Right renal cortex interstitium (tissue), 3 donors: ENCODE data around the gene KDM6A. TPM values are rescaled to one million over a fixed set of nuclear protein-coding genes. Genes with fewer than 3 reads are reported as not detected.
"Not testable (repeated sequence)": the region's sequence is repeated elsewhere in the genome, so short reads cannot be mapped to it uniquely, and the experiment has no call there.

Source experiments
- DNase-seq, 3 donors: peaks; one replicate each; pipeline ENCODE4 v3.0.0-alpha.2; 2013; ENCODE audit warnings: low read depth in 3 of 3, low spot score in 2 of 3
- polyA plus RNA-seq, 3 donors: library from polyadenylated mRNA; unstranded; fragments of 120-200 nt; gene quantifications; one replicate each; pipeline ENCODE4 v1.2.1, GENCODE V29; 2013; ENCODE audit not compliant: insufficient read length in 3 of 3

Gene KDM6A
- polyA plus RNA-seq, 3 donors: 28.2 to 30.6 (median 30.5) TPM

GRCh38 chrX:44954562-44954961, 81.6 kb downstream of the KDM6A start:
- no peak for DNase-seq

- DNase-seq: no peak
Measured at GRCh38 chrX:44957848-44958247, 84.9 kb downstream of the KDM6A start.

GRCh38 chrX:44958480-44958879, 85.5 kb downstream of the KDM6A start:
- no peak for DNase-seq

GRCh38 chrX:44961817-44962607, 89.0 kb downstream of the KDM6A start:
- DNase-seq: no peak

GRCh38 chrX:44962944-44963343, 90.0 kb downstream of the KDM6A start:
- no peak for DNase-seq

- DNase-seq: no peak
Measured at GRCh38 chrX:44967221-44967620, 94.2 kb downstream of the KDM6A start.

- DNase-seq: no peak
Measured at GRCh38 chrX:44970709-44971108, 97.7 kb downstream of the KDM6A start.

- DNase-seq: no peak
Measured at GRCh38 chrX:44971674-44972073, 98.7 kb downstream of the KDM6A start.

GRCh38 chrX:44972132-44972531, 99.1 kb downstream of the KDM6A start:
- DNase-seq: no peak

GRCh38 chrX:44973420-44973932, 100.5 kb downstream of the KDM6A start:
- no peak for DNase-seq

GRCh38 chrX:44974451-44974850, 101.5 kb downstream of the KDM6A start:
- no peak for DNase-seq

- DNase-seq: no peak
Measured at GRCh38 chrX:44975666-44976263, 102.8 kb downstream of the KDM6A start.

- no peak for DNase-seq
Measured at GRCh38 chrX:44978976-44979375, 106.0 kb downstream of the KDM6A start.

- no peak for DNase-seq
Measured at GRCh38 chrX:44980403-44980802, 107.4 kb downstream of the KDM6A start.

GRCh38 chrX:44980883-44981282, 107.9 kb downstream of the KDM6A start:
- no peak for DNase-seq

- no peak for DNase-seq
Measured at GRCh38 chrX:44989995-44990770, 117.2 kb downstream of the KDM6A start.

- no peak for DNase-seq
Measured at GRCh38 chrX:44992775-44993174, 119.8 kb downstream of the KDM6A start.

GRCh38 chrX:44996277-44996676, 123.3 kb downstream of the KDM6A start:
- no peak for DNase-seq

GRCh38 chrX:44997282-44997812, 124.4 kb downstream of the KDM6A start:
- no peak for DNase-seq

- no peak for DNase-seq
Measured at GRCh38 chrX:44997888-44998287, 124.9 kb downstream of the KDM6A start.

- DNase-seq: not testable (repeated sequence)
Measured at GRCh38 chrX:44999237-44999636, 126.2 kb downstream of the KDM6A start.
